PFSK-1 (cell line): ENCODE measurements around the gene CCDC47.

Experiments used
- FOXP2 ChIP-seq: optimal IDR thresholded peaks from 2 replicates; pipeline ENCODE3; 2011; ENCODE audit warnings: borderline replicate concordance, control low read depth, inconsistent platforms; ENCODE audit not compliant: insufficient read depth; ENCODE audit errors: extremely low read length, extremely low read depth
- POLR2AphosphoS5 ChIP-seq: IDR thresholded peaks from 2 replicates; pipeline ENCODE4 v1.6.1; 2012; ENCODE audit warnings: low read depth, mild to moderate bottlenecking, control low read depth, low read length, moderate library complexity
- SIN3A ChIP-seq: IDR thresholded peaks from 2 replicates; pipeline ENCODE4 v1.6.1; 2012; ENCODE audit warnings: mild to moderate bottlenecking, low read length, moderate library complexity, borderline replicate concordance; ENCODE audit not compliant: insufficient read depth
- TAF1 ChIP-seq: IDR thresholded peaks from 2 replicates; pipeline ENCODE4 v1.6.1; 2012; ENCODE audit warnings: low read length, control low read depth, borderline replicate concordance; ENCODE audit not compliant: insufficient read depth
- TF ChIP-seq, protein P1 (sequence below), 2 experiments: IDR thresholded peaks; 2 replicates each; pipeline versions ENCODE4 v1.6.1 to v1.8.0; 2011 to 2012; ENCODE audit warnings: low read depth in 2 of 2, low read length in 2 of 2, control low read depth in 1 of 2, inconsistent platforms in 1 of 2, mild to moderate bottlenecking in 1 of 2, moderate library complexity in 1 of 2; ENCODE audit not compliant: insufficient read depth in 1 of 2

Gene CCDC47

DNA sequence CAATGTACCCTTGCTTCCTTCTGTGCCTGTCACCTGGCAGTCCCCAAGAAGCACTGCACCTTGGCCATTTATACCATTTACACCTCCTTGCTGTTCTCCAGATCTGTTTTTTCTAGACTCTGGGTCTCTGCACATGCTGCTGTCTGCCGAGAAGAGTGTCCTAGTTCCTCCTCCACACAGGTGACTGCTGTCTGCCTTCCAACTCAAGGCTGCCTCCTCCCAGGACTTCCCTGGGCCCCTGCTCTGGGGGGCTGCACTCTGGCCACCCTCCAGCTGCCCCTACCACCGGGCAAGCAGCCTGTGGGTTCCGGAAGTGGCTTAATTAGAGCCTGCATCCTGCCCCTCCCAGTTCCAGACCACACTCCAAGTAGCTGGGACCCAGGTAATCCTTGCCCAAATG, 67.7 kb downstream of the CCDC47 start:
- no peak for TF ChIP-seq SIN3A
- no peak for TF ChIP-seq POLR2AphosphoS5
- no peak for TF ChIP-seq TAF1
- TF ChIP-seq FOXP2 = no peak
- TF ChIP-seq, protein P1, sequence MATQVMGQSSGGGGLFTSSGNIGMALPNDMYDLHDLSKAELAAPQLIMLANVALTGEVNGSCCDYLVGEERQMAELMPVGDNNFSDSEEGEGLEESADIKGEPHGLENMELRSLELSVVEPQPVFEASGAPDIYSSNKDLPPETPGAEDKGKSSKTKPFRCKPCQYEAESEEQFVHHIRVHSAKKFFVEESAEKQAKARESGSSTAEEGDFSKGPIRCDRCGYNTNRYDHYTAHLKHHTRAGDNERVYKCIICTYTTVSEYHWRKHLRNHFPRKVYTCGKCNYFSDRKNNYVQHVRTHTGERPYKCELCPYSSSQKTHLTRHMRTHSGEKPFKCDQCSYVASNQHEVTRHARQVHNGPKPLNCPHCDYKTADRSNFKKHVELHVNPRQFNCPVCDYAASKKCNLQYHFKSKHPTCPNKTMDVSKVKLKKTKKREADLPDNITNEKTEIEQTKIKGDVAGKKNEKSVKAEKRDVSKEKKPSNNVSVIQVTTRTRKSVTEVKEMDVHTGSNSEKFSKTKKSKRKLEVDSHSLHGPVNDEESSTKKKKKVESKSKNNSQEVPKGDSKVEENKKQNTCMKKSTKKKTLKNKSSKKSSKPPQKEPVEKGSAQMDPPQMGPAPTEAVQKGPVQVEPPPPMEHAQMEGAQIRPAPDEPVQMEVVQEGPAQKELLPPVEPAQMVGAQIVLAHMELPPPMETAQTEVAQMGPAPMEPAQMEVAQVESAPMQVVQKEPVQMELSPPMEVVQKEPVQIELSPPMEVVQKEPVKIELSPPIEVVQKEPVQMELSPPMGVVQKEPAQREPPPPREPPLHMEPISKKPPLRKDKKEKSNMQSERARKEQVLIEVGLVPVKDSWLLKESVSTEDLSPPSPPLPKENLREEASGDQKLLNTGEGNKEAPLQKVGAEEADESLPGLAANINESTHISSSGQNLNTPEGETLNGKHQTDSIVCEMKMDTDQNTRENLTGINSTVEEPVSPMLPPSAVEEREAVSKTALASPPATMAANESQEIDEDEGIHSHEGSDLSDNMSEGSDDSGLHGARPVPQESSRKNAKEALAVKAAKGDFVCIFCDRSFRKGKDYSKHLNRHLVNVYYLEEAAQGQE (IDR thresholded peaks at IDR 0.05; ENCODE audit: insufficient read depth in 1 of 2, low read depth in 2 of 2, low read length in 2 of 2) = no peak

DNA sequence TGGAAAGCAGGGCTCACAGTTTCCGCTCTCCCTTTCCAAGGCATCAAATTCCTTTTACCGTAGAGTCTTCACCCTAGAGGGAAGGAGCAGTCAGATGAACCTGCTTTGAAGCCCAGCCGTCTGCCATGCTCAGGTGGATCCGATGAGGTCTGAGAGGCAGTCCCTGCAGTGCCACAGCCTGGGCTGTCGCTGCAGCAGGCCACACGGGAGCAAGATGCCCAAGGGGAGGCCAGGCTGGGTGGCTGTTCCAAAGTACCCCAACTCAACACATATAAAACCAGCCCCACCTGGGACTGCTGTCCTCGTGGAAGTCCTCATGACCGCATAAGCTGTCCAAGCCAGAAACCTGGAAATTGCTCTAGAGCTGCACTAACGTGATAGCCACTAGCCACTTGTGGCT, 68.6 kb downstream of the CCDC47 start:
- TF ChIP-seq, protein P1 (IDR thresholded peaks at IDR 0.05; ENCODE audit: insufficient read depth in 1 of 2, low read depth in 2 of 2, low read length in 2 of 2) = no peak
- TF ChIP-seq SIN3A (no peak), TAF1 (no peak), POLR2AphosphoS5 (no peak), FOXP2 (no peak)

- TF ChIP-seq TAF1 (no peak), FOXP2 (no peak), SIN3A (no peak), POLR2AphosphoS5 (no peak)
- TF ChIP-seq, protein P1 (IDR thresholded peaks at IDR 0.05; ENCODE audit: insufficient read depth in 1 of 2, low read depth in 2 of 2, low read length in 2 of 2) = no peak
Observed at GRCh38 chr17:63704259-63704576, 69.2 kb downstream of the CCDC47 start.

DNA sequence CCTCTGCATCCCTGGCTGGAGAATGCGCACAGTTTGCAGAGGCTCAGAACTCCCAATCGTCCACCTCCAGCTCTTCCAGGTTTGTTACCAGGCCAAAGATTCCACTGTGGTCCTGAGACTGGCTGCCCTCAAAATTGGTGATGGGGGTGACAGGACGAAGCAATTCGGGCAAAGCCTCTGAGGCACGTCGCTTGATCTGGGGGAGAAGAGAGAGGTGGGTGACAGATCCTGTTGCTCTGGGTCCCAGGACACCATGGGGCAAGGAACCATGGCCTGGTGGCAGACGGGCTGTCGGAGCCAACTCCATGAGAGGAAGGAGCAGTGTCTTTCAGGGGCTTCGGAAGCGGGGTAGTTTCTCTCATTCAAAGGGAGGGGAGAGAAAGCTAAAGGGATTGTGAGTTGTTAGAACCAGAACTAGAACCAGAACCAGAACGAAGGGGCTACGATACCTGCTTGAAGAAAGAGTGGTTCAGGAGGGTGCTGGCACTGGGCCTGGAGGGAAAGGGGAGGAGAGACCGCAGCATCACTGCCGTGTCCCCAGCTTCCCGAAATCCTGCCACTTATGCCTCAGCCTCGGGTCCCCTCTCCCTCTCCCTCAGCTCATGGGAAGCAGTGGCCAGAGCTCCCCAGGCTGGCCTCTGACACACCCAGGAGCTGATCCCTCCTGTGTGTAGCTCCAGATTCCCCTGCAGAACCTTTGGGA, 69.7 kb downstream of the CCDC47 start:
- TF ChIP-seq TAF1 = no peak
- no peak for TF ChIP-seq FOXP2
- no peak for TF ChIP-seq SIN3A
- TF ChIP-seq, protein P1 (IDR thresholded peaks at IDR 0.05; ENCODE audit: insufficient read depth in 1 of 2, low read depth in 2 of 2, low read length in 2 of 2) = no peak
- TF ChIP-seq POLR2AphosphoS5 = no peak

DNA sequence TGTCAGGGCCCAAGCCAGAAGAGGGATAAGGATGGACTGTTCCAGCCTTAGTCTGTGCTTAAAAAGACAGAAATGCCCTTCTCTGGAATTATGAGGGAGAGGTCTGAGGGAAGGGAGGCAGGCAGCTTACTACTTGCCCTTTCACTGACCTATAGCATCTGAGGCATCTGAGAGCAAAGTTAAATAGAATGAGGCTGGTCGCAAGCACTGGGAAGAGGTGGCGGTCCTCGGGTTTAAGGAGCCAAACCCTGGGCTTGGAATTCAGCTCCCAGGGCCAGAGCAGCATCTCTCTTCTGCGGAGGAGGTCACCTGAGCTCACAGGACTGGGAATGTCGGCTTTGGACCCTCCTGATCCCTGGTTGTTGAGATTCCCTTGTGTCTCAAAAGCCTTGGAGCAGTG, 70.4 kb downstream of the CCDC47 start:
- TF ChIP-seq SIN3A (no peak), POLR2AphosphoS5 (no peak), FOXP2 (no peak), TAF1 (no peak)
- TF ChIP-seq, protein P1 (IDR thresholded peaks at IDR 0.05; ENCODE audit: insufficient read depth in 1 of 2, low read depth in 2 of 2, low read length in 2 of 2) = no peak
